HG02938 (cell line): ENCODE measurements around the gene PSME1.
A peak's percentile ranks its signal among the peaks of the same experiment; 100 is the strongest.

ENCODE experiments used
- ATAC-seq: cut with Tn5 transposase; IDR thresholded peaks from one replicate; pipeline ENCODE4 v1.9.1; 2021; ENCODE audit warnings: mild to moderate bottlenecking, moderate library complexity; ENCODE audit not compliant: unreplicated experiment

The PSME1 gene

DNA sequence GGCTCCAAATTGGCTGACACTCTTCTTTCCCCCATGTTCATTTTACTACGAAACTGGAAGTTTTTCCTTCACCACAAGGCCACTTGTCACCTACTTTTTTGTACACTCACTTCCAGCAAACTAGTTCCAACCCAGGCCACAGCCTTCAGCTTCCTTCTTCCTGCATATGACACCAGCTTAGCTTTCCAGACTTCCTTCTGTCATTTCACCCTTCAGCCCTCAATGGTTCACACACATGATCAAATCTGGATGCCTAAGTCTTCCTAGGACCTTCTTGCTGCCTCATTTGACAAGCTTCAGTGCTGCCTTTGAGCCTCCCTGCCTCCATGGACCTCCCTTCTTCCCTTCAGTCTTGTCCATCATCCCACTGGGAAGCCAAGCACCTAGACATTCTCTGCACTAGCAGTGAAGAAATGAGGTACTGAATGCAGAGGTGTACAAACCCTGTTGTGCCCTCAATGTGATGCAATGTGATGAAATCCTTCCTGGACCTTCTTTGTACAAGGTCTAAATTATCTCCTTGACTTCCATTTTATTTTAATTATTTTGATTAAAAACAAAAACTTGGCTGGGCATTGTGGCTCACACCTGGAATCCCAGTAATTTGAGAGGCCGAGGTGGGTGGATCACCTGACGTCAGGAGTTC lies 31.6 kb downstream of the PSME1 start:
- ATAC-seq: no peak

GRCh38 chr14:24171422-24172260 lies 35.6 kb downstream of the PSME1 start, which contains the start of gene REC8:
TSS of gene REC8 (plus strand) at chr14:24172080. CDS start at chr14:24172553, 473 bp downstream.
- peak; percentile 74 for ATAC-seq

DNA sequence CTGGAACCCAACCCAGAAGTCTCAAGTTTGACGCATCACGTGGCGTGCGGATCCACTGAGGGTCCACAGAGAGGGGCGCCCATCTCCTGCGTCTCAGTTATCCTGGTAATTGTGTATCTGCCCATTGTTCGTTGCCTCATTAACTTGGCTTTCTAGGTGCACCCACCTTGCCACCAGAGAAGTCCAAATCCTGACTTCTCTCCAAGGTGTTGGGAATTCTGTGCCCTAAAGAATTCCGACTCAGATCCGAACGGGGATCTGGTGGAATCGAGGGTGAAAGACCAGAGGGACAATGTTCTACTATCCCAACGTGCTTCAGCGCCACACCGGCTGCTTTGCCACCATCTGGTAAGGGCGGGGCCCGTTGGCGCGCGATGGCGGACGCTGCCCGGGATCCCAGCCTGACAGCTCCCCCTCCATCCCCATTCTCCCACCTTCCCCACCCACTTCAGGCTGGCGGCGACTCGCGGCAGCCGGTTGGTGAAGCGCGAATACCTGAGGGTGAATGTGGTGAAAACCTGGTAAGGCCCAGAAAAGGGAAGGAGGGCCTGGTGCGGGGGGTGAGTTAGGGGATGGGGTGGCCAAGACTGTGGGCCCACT lies 36.4 kb downstream of the PSME1 start:
- no peak for ATAC-seq

- ATAC-seq: no peak
These were observed 36.9 kb downstream of the PSME1 start for GRCh38 chr14:24172871-24173281.

GRCh38 chr14:24176599-24176998 lies 40.6 kb downstream of the PSME1 start:
- no peak for ATAC-seq

DNA sequence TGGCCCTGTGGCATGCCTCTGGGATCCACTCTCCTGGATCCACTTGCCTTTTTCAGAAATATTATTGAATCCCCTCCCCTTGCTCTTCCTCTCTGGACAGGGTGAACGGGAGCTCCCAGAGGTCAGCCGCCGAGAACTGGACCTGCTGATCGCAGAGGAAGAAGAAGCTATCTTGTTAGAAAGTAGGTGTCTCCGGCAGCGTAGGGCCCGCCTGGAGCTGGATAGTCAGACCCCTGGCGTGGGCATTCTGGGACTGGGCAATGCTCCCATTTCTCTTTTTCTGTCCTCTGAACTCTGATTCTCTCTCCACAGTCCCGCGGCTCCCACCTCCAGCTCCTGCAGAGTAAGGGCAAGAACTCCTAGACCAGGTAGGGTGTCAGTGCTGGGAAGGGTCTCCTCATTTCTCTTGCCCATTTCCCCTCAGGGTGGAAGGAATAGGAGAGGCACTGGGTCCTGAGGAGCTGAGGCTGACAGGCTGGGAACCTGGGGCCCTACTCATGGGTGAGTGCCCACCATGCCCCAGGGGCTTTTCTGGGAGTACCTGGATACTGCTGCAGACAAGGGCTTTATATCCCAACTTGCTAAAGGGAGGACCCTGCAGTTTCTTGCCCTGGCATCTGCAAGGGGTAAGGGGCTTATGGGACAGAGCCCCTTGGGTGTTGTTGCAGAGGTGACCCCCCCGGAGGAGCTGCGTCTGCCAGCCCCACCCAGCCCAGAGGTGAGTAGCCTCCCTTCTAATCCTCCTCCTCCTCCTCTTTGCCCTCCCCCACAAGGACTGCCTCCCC lies 41.2 kb downstream of the PSME1 start:
- no peak for ATAC-seq

DNA sequence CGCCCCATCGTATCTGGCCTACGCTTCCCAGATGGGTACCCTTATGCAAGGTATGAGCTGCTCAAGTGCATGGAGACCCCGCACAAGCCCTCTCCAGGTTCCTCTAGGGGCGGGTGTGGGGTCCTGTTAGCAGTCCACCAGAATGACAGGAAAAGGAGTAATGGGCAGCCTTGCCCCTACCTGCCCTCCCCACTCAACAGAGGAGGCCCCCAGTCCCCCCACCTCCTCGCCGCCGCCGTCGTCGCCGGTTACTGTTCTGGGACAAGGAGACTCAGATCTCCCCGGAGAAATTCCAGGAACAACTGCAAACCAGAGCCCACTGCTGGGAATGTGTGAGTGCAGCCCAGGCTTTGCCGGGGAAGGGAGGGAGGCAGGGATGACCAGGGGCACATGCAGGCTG lies 41.9 kb downstream of the PSME1 start:
- no peak for ATAC-seq

- ATAC-seq: no peak
These were observed 42.6 kb downstream of the PSME1 start for GRCh38 chr14:24178399-24179178.

DNA sequence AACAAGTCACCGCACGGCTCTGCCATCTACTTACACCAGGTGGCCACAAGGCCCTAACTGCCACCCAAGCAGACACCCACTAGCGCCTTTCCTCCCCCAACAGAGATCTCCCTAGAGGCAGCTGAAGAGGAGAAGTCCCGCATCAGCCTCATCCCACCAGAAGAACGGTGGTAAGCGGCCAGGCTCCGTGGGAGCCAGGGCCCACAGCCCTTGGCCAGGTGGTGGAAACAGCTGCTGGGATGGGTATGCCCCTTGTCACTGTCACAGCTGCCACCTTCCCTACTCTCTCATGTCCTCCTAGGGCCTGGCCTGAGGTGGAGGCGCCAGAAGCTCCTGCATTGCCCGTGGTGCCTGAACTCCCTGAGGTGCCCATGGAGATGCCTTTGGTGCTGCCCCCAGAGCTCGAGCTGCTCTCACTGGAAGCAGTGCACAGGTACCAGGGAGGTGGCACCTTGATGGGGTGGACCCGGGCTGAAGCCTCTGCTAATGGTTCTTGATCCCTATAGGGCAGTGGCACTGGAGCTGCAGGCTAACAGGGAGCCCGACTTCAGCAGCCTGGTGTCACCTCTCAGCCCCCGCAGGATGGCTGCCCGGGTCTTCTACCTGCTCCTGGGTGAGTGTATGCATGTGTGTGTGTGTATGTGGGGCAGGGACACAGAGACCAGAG lies 43.4 kb downstream of the PSME1 start:
- ATAC-seq: no peak

GRCh38 chr14:24179961-24180796 lies 44.2 kb downstream of the PSME1 start:
- ATAC-seq: no peak

GRCh38 chr14:24181371-24182077 lies 45.5 kb downstream of the PSME1 start:
- ATAC-seq: no peak

DNA sequence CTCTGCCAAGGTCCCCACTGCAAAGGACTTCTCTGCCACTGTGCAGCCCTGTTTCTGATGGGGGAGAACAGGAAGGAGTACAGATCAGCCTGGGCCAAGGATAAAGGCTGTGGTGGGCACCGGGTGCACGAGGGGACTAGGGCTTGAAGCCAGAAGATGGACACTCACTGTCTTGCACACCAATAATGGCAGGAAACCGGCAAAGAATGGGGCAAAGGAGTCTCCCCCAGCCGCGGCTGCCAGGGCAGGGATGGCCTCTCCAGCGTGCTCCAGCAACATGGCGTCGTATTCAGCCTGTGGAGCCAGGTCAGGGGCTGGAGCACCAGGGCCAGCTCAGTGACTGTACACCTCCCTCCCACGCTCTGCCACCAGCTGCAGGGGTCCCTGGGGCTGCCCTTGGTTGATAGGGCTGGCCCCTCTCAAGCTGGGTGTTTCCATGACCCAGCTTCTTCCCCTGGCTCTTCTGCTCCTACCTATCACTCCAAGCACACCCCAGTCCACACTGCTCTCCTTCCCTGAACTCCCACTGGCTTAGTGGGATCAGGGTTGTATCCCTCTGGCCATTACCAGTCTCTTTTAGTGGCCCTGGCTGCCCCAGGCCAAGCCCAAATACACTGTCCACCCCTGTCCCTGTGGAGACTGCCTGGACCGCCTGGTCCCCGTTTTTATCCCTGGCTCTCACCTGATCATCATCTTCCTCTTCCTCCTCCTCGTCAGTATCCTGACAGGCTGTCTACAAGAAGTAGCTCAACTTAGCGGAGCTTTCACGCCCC lies 46.3 kb downstream of the PSME1 start:
- ATAC-seq: no peak

GRCh38 chr14:24183014-24183481 lies 47.1 kb downstream of the PSME1 start:
- ATAC-seq: no peak

- ATAC-seq: no peak
These were observed 48.3 kb downstream of the PSME1 start for GRCh38 chr14:24184104-24184970.

DNA sequence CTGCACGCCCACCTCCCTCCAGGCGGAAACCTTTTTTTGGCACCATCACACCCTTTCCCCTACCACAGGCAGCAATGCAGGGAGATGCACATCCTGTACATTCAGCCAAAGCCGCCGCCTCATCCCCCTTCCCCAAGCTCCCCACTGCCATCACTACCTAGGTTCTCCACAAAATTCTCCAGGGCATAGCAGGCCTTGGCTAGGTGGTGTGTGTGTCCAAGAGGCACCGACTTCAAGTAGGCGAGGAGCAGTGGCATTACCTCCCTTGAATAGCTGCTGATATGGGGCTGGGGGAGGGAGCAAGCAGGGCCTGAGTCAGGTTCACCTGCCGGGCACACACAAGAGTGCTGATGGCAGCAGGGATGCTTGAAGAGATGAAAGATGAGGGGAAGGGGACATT lies 49.0 kb downstream of the PSME1 start:
- ATAC-seq: no peak

DNA sequence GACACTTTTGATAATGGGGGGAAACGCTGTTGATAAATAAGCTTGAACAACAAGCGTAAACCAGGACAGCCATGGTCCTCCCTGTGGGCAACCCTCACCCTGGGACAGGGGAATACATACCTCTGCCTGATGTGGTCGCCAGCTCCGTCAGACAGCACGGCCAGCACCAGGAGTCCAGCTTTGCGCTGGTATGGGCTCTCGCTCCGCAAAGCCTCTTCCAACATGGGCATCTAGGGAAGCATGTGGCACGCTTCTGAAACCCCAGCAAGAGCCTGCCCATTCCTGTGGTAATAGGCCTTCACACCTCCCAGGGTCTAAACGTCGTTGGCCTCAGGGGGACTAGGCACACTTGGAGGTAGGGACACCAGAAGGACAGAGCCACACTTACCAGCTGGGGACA lies 49.7 kb downstream of the PSME1 start:
- no peak for ATAC-seq
